GM23338 (cell line): ENCODE measurements around the gene KAZN. TPM values are rescaled to one million over a fixed set of nuclear protein-coding genes. Genes with fewer than 3 reads are reported as not detected.

Experiments used
- ATAC-seq: fragments of 200-7000 bp; cut with Tn5 transposase; 3 replicates; pipeline ENCODE4 v1.9.1; 2020
- DNase-seq: peaks from one replicate; pipeline ENCODE4 v3.0.0-alpha.2; 2015; ENCODE audit warnings: low spot score
- H2AFZ ChIP-seq: fragments of 200-600 bp; sonication (generic); 2 replicates; pipeline ENCODE4 v1.8.0; 2016; ENCODE audit warnings: antibody characterized with exemption, mild to moderate bottlenecking, moderate library complexity
- H3F3A ChIP-seq: fragments of 200-600 bp; sonication (generic); replicated peaks from 2 replicates; pipeline ENCODE4 v1.8.0; 2017; ENCODE audit warnings: antibody characterized with exemption, mixed run types, low read depth
- H3K27ac ChIP-seq: fragments of 200-600 bp; sonication (generic); 2 replicates; pipeline ENCODE4 v1.6.1; 2016; ENCODE audit warnings: low read depth
- H3K27me3 ChIP-seq: fragments of 200-600 bp; sonication (generic); 2 replicates; pipeline ENCODE4 v1.8.0; 2016; ENCODE audit warnings: mild to moderate bottlenecking, mixed run types, moderate library complexity; ENCODE audit not compliant: insufficient read depth
- H3K36me3 ChIP-seq: fragments of 200-600 bp; sonication (generic); 2 replicates; pipeline ENCODE4 v1.8.0; 2016; ENCODE audit warnings: mild to moderate bottlenecking; ENCODE audit not compliant: insufficient read depth
- H3K4me1 ChIP-seq: fragments of 200-600 bp; sonication (generic); 2 replicates; pipeline ENCODE4 v1.8.0; 2016; ENCODE audit warnings: mild to moderate bottlenecking, moderate library complexity; ENCODE audit not compliant: insufficient read depth
- H3K4me2 ChIP-seq: fragments of 200-600 bp; sonication (generic); 2 replicates; pipeline ENCODE4 v1.7.1; 2017; ENCODE audit warnings: mixed run types
- H3K4me3 ChIP-seq: fragments of 200-600 bp; sonication (generic); 2 replicates; pipeline ENCODE4 v1.6.1; 2016; ENCODE audit warnings: mixed run types
- H3K79me2 ChIP-seq: fragments of 200-600 bp; sonication (generic); replicated peaks from 2 replicates; pipeline ENCODE4 v1.8.0; 2017; ENCODE audit warnings: mild to moderate bottlenecking; ENCODE audit not compliant: insufficient read depth
- H3K9me2 ChIP-seq: fragments of 200-600 bp; sonication (generic); 2 replicates; pipeline ENCODE4 v1.8.0; 2017; ENCODE audit not compliant: insufficient read depth
- H4K20me1 ChIP-seq: fragments of 200-600 bp; sonication (generic); replicated peaks from 2 replicates; pipeline ENCODE4 v1.8.0; 2017; ENCODE audit warnings: mild to moderate bottlenecking; ENCODE audit not compliant: insufficient read depth
- H3K27ac Mint-ChIP-seq: 2 replicates; pipeline ENCODE4 v1.8.0; 2020; ENCODE audit warnings: inconsistent platforms, mild to moderate bottlenecking, moderate library complexity, mixed read lengths
- H3K27me3 Mint-ChIP-seq: 3 replicates; pipeline ENCODE4 v1.8.0; 2022; ENCODE audit warnings: low read depth, mild to moderate bottlenecking, moderate library complexity, mixed read lengths, inconsistent platforms; ENCODE audit not compliant: insufficient read depth, poor library complexity
- H3K36me3 Mint-ChIP-seq: 3 replicates; pipeline ENCODE4 v1.8.0; 2021; ENCODE audit warnings: low read depth, mild to moderate bottlenecking, inconsistent platforms, moderate library complexity, mixed read lengths
- H3K4me1 Mint-ChIP-seq: 3 replicates; pipeline ENCODE4 v1.8.0; 2020; ENCODE audit warnings: mild to moderate bottlenecking, inconsistent platforms, mixed read lengths
- H3K4me3 Mint-ChIP-seq: 3 replicates; pipeline ENCODE4 v1.8.0; 2021; ENCODE audit warnings: moderate library complexity, mild to moderate bottlenecking, inconsistent platforms, mixed read lengths
- H3K9me3 Mint-ChIP-seq: 3 replicates; pipeline ENCODE4 v1.8.0; 2020; ENCODE audit warnings: moderate library complexity, mild to moderate bottlenecking, inconsistent platforms, mixed read lengths
- NANOG ChIP-seq: IDR thresholded peaks from 2 replicates; pipeline ENCODE4 v1.6.1; 2016; ENCODE audit warnings: antibody characterized with exemption, borderline replicate concordance
- POLR2AphosphoS5 ChIP-seq: IDR thresholded peaks from 2 replicates; pipeline ENCODE4 v1.6.1; 2016; ENCODE audit warnings: antibody characterized with exemption, low read depth
- ZNF331 ChIP-seq: fragments of 250-450 bp; sonication (Bioruptor Pico); IDR thresholded peaks from 2 replicates; pipeline ENCODE4 v1.5.0; 2020; ENCODE audit warnings: low read depth, mild to moderate bottlenecking, moderate library complexity
- polyA plus RNA-seq: library from polyadenylated mRNA; unstranded; fragments of >200 nt; fragmentation: Nextera tagmentation; extraction: Ambion mirVana; gene quantifications from 2 replicates; pipeline ENCODE4 v1.2.1, GENCODE V29; 2016
- total RNA-seq: library from RNA; depleted of rRNA; stranded (reverse); fragments of >200 nt; shearing (Covaris generic); gene quantifications from 2 replicates; pipeline ENCODE4 v1.2.3, GENCODE V29; 2014
- TF ChIP-seq, protein P1 (sequence below): fragments of 250-450 bp; sonication (Bioruptor Pico); IDR thresholded peaks from 2 replicates; pipeline ENCODE4 v1.5.0; 2020; ENCODE audit warnings: mild to moderate bottlenecking, moderate library complexity

The KAZN gene
- total and polyA plus RNA-seq, 2 experiments from 2014 or later, result 9.9 to 15.0 TPM

- TF ChIP-seq, protein P1, sequence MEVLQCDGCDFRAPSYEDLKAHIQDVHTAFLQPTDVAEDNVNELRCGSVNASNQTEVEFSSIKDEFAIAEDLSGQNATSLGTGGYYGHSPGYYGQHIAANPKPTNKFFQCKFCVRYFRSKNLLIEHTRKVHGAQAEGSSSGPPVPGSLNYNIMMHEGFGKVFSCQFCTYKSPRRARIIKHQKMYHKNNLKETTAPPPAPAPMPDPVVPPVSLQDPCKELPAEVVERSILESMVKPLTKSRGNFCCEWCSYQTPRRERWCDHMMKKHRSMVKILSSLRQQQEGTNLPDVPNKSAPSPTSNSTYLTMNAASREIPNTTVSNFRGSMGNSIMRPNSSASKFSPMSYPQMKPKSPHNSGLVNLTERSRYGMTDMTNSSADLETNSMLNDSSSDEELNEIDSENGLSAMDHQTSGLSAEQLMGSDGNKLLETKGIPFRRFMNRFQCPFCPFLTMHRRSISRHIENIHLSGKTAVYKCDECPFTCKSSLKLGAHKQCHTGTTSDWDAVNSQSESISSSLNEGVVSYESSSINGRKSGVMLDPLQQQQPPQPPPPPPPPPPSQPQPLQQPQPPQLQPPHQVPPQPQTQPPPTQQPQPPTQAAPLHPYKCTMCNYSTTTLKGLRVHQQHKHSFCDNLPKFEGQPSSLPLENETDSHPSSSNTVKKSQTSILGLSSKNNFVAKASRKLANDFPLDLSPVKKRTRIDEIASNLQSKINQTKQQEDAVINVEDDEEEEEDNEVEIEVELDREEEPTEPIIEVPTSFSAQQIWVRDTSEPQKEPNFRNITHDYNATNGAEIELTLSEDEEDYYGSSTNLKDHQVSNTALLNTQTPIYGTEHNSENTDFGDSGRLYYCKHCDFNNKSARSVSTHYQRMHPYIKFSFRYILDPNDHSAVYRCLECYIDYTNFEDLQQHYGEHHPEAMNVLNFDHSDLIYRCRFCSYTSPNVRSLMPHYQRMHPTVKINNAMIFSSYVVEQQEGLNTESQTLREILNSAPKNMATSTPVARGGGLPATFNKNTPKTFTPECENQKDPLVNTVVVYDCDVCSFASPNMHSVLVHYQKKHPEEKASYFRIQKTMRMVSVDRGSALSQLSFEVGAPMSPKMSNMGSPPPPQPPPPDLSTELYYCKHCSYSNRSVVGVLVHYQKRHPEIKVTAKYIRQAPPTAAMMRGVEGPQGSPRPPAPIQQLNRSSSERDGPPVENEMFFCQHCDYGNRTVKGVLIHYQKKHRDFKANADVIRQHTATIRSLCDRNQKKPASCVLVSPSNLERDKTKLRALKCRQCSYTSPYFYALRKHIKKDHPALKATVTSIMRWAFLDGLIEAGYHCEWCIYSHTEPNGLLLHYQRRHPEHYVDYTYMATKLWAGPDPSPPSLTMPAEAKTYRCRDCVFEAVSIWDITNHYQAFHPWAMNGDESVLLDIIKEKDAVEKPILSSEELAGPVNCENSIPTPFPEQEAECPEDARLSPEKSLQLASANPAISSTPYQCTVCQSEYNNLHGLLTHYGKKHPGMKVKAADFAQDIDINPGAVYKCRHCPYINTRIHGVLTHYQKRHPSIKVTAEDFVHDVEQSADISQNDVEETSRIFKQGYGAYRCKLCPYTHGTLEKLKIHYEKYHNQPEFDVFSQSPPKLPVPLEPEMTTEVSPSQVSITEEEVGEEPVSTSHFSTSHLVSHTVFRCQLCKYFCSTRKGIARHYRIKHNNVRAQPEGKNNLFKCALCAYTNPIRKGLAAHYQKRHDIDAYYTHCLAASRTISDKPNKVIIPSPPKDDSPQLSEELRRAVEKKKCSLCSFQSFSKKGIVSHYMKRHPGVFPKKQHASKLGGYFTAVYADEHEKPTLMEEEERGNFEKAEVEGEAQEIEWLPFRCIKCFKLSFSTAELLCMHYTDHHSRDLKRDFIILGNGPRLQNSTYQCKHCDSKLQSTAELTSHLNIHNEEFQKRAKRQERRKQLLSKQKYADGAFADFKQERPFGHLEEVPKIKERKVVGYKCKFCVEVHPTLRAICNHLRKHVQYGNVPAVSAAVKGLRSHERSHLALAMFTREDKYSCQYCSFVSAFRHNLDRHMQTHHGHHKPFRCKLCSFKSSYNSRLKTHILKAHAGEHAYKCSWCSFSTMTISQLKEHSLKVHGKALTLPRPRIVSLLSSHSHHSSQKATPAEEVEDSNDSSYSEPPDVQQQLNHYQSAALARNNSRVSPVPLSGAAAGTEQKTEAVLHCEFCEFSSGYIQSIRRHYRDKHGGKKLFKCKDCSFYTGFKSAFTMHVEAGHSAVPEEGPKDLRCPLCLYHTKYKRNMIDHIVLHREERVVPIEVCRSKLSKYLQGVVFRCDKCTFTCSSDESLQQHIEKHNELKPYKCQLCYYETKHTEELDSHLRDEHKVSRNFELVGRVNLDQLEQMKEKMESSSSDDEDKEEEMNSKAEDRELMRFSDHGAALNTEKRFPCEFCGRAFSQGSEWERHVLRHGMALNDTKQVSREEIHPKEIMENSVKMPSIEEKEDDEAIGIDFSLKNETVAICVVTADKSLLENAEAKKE (CRISPR knock-in tag), result no peak
- TF ChIP-seq NANOG, result no peak
These were observed 126.8 kb downstream of the KAZN start (continued) for GRCh38 chr1:14725238-14725637.

DNA sequence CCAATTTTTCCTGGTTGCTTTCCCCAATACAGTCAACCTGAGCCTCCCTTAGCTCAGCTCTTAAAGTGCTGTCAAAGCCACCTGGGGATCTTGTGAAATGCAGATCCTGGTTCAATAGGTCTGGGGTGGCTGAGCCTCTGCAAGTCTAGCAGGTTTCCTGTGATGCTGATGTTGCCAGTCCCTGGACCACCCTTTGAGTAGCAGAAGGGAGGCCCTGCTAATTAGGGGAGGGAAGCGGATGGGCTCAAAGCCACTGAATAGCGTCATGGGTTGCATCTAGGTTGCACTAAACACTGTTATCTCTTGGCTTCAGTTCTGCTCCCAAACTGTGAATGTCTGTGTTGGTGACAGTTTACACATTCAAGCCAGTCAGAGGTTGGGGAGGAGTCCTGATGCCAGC lies 127.2 kb downstream of the KAZN start:
- Histone ChIP-seq H3K9me2 (no peaks in the 10 kb centered on the region), H3K36me3 (no peaks in the 10 kb centered on the region), H3K4me2 (peak overlapping the region; percentile 52), H3F3A (no peaks in the 10 kb centered on the region), H3K79me2 (peaks cover 5% of the 10 kb centered on the region; the same call in 1 of the 2 replicates), H4K20me1 (no peaks in the 10 kb centered on the region), H3K4me1 (peaks cover 33% of the 10 kb centered on the region), H3K4me3 (no peak overlapping the region), H3K27me3 (no peaks in the 10 kb centered on the region), H3K27ac (no peak overlapping the region), H2AFZ (no peak overlapping the region)
- TF ChIP-seq ZNF331 (CRISPR knock-in tag) (no peak), POLR2AphosphoS5 (no peak), NANOG (no peak)
- TF ChIP-seq, protein P1 (CRISPR knock-in tag), result peak; percentile 52; the same call in 1 of the 2 replicates
- H3K4me1 Mint-ChIP-seq, result peaks cover 36% of the 10 kb centered on the region
- H3K4me3 Mint-ChIP-seq, result no peak overlapping the region
- peaks cover 6% of the 10 kb centered on the region for H3K27me3 Mint-ChIP-seq
- peak; percentile 92 for ATAC-seq
- H3K36me3 Mint-ChIP-seq, result 0 out of 3 replicates have a peak, but pooled peaks cover 4% of the 10 kb centered on the region
- peak; percentile 73 for DNase-seq
- H3K27ac Mint-ChIP-seq, result no peak overlapping the region
- H3K9me3 Mint-ChIP-seq, result no peaks in the 10 kb centered on the region
